T-cell (primary cell): ENCODE measurements around the gene PLEKHF1. TPM values are rescaled to one million over a fixed set of nuclear protein-coding genes. Genes with fewer than 3 reads are reported as not detected.
A peak's percentile ranks its signal among the peaks of the same experiment; 100 is the strongest.
"Not testable (repeated sequence)": the region's sequence is repeated elsewhere in the genome, so short reads cannot be mapped to it uniquely, and the experiment has no call there.

Experiments
- ATAC-seq, 4 experiments: fragments of 200-7000 bp in 3 of 4; fragments of 150-1000 bp in 1 of 4; cut with Tn5 transposase; replicated peaks in 1 of 4; 1 replicate in 3 of 4; 2 replicates in 1 of 4; pipeline ENCODE4 v1.10.0; 2021; ENCODE audit warnings: moderate library complexity in 3 of 4, mild to moderate bottlenecking in 2 of 4, moderate number of reproducible peaks in 1 of 4
- CTCF ChIA-PET, 2 donors: fragments of 300-600 bp; sonication (Branson Sonifier 250); formaldehyde crosslinking; loops; one replicate each; lab custom pipeline; 2022; ENCODE audit warnings: antibody characterized with exemption in 2 of 2; lab: Charles Lee
- POLR2A ChIA-PET, 2 donors: fragments of 300-600 bp; sonication (Branson Sonifier 250); formaldehyde crosslinking; loops; one replicate each; lab custom pipeline; 2022; ENCODE audit warnings: antibody characterized with exemption in 2 of 2; lab: Charles Lee
- DNase-seq, 35 experiments: peaks; one replicate each; pipeline versions ENCODE4 v3.0.0 to v3.0.0-alpha.2; 2013 to 2023
- H3K27ac ChIP-seq: one replicate; pipeline ENCODE4 v1.5.1; 2013; ENCODE audit warnings: low read length
- H3K27me3 ChIP-seq, 2 experiments: replicated peaks in 1 of 2; 1 replicate in 1 of 2; 2 replicates in 1 of 2; pipeline versions ENCODE4 v1.6.1 to v1.7.0; 2013; ENCODE audit warnings: low read length in 1 of 2, mixed read lengths in 1 of 2; ENCODE audit not compliant: control insufficient read depth in 2 of 2, insufficient read depth in 2 of 2; ENCODE audit errors: extremely low read depth in 1 of 2
- H3K36me3 ChIP-seq, 2 donors: 1 replicate in 1 of 2; 2 replicates in 1 of 2; pipeline versions ENCODE4 v1.6.1 to v1.7.0; 2013; ENCODE audit warnings: low read length in 1 of 2; ENCODE audit not compliant: control insufficient read depth in 2 of 2, insufficient read depth in 1 of 2; ENCODE audit errors: extremely low read depth in 1 of 2
- H3K4me1 ChIP-seq, 2 experiments: 1 replicate in 1 of 2; 2 replicates in 1 of 2; pipeline versions ENCODE4 v1.6.1 to v1.7.0; 2013; ENCODE audit warnings: low read length in 2 of 2, mixed read lengths in 1 of 2; ENCODE audit not compliant: insufficient read depth in 2 of 2, control insufficient read depth in 1 of 2; ENCODE audit errors: extremely low read depth in 1 of 2
- H3K4me3 ChIP-seq, 2 donors: 1 replicate in 1 of 2; 2 replicates in 1 of 2; pipeline versions ENCODE4 v1.5.1 to v1.7.0; 2013; ENCODE audit warnings: mild to moderate bottlenecking in 2 of 2, low read length in 1 of 2, moderate library complexity in 1 of 2; ENCODE audit not compliant: control insufficient read depth in 1 of 2; ENCODE audit errors: extremely low read depth in 1 of 2
- H3K9me3 ChIP-seq: 2 replicates; pipeline ENCODE4 v1.7.0; 2013
- H3K27ac Mint-ChIP-seq, 2 donors: one replicate each; pipeline ENCODE4 v1.8.0; 2020 to 2021; ENCODE audit warnings: mild to moderate bottlenecking in 2 of 2, mixed read lengths in 2 of 2
- H3K27me3 Mint-ChIP-seq, 2 donors: one replicate each; pipeline ENCODE4 v1.8.0; 2021 to 2022; ENCODE audit warnings: mixed read lengths in 2 of 2
- H3K36me3 Mint-ChIP-seq: one replicate; pipeline ENCODE4 v1.8.0; 2021; ENCODE audit warnings: mixed read lengths
- H3K4me1 Mint-ChIP-seq, 3 donors: one replicate each; pipeline ENCODE4 v1.8.0; 2020 to 2022; ENCODE audit warnings: mixed read lengths in 3 of 3, mild to moderate bottlenecking in 1 of 3
- H3K4me3 Mint-ChIP-seq, 3 donors: one replicate each; pipeline ENCODE4 v1.8.0; 2020 to 2022; ENCODE audit warnings: mild to moderate bottlenecking in 3 of 3, mixed read lengths in 3 of 3, moderate library complexity in 3 of 3
- H3K9me3 Mint-ChIP-seq, 3 donors: one replicate each; pipeline ENCODE4 v1.8.0; 2020 to 2022; ENCODE audit warnings: mixed read lengths in 3 of 3
- WGBS: methylation state at CpG from one replicate; pipeline ENCODE4 v1.1.5; 2013; ENCODE audit warnings: missing lambda C conversion rate; ENCODE audit not compliant: insufficient coverage; 5-methylcytosine and 5-hydroxymethylcytosine counted together
- total RNA-seq, 35 experiments: library from RNA in 6 of 35; stranded (reverse) in 6 of 35; fragments of 120-200 nt in 1 of 35; gene quantifications; one replicate each; pipeline versions ENCODE4 v1.2.1 to v1.2.4 and lab custom pipeline; 2013 to 2026

The PLEKHF1 gene
- total RNA-seq, 5 donors from 2014 or later (not counting 1 experiment from before 2014, with no cell fraction given) = 13.2 to 42.6 (median 34.5) TPM

GRCh38 chr19:29625186-29625651 is 40.0 kb upstream of the PLEKHF1 start:
- Mint-ChIP-seq H3K27ac (peak overlapping the region; percentile 48 to 72), H3K4me1 (peaks cover 41 to 50% (median 49%) of the 10 kb centered on the region in 3 donors), H3K27me3 (no peaks in the 10 kb centered on the region), H3K36me3 (no peaks in the 10 kb centered on the region), H3K9me3 (no peaks in the 10 kb centered on the region), H3K4me3 (no peak overlapping the region)
- Histone ChIP-seq H3K36me3 (no peaks in the 10 kb centered on the region), H3K4me3 (no peak overlapping the region), H3K27me3 (no peaks in the 10 kb centered on the region), H3K9me3 (no peaks in the 10 kb centered on the region), H3K27ac (peak overlapping the region; percentile 63), H3K4me1 (peaks cover 24 to 56% of the 10 kb centered on the region in 2 experiments)
- ChIA-PET CTCF (no interaction called here), POLR2A (no interaction called here)
- DNase-seq (no peak), ATAC-seq (no peak)
- WGBS = 89% methylated on average over 7 of the region's 9 CpGs

DNA sequence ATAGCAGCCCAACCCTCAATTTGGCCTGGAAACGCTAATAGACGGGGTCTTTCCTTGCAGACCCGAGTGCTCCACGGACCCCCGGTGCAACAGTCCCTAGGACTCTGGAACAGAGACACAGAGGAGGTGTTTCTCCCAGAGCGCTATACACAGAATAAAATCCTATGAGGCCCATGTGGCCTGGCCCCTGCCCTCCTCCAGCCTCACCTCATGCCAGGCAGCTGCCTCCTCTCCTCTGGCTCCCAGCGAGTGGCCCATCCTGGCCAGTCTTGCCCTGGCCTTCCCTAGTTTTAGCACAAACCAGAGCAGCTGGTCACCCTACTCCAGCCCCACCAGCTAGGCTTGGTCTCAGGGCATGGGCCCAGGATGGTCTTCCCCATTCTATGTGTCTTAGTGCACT is 38.9 kb upstream of the PLEKHF1 start:
- peaks cover 30 to 39% (median 37%) of the 10 kb centered on the region in 3 donors for H3K4me1 Mint-ChIP-seq
- Histone ChIP-seq H3K4me3 (no peak overlapping the region), H3K9me3 (no peaks in the 10 kb centered on the region), H3K4me1 (peaks cover 16 to 45% of the 10 kb centered on the region in 2 experiments), H3K36me3 (no peaks in the 10 kb centered on the region), H3K27ac (no peak overlapping the region), H3K27me3 (no peaks in the 10 kb centered on the region)
- POLR2A ChIA-PET = no interaction called here
- DNase-seq = no peak
- no peak overlapping the region for H3K27ac Mint-ChIP-seq
- H3K9me3 Mint-ChIP-seq = no peaks in the 10 kb centered on the region
- no peaks in the 10 kb centered on the region for H3K27me3 Mint-ChIP-seq
- H3K4me3 Mint-ChIP-seq = no peak overlapping the region
- H3K36me3 Mint-ChIP-seq = no peaks in the 10 kb centered on the region
- 92% methylated on average over 7 of the region's 7 CpGs for WGBS
- CTCF ChIA-PET = no interaction called here
- no peak for ATAC-seq

- H3K27me3 ChIP-seq, POLR2A ChIA-PET, H3K27ac ChIP-seq, H3K4me3 Mint-ChIP-seq, H3K4me3 ChIP-seq, ATAC-seq, H3K27me3 Mint-ChIP-seq, H3K27ac Mint-ChIP-seq, H3K36me3 Mint-ChIP-seq, DNase-seq, H3K9me3 Mint-ChIP-seq, CTCF ChIA-PET, H3K9me3 ChIP-seq, H3K36me3 ChIP-seq: not testable (repeated sequence)
- H3K4me1 Mint-ChIP-seq = peaks cover 25 to 34% (median 33%) of the 10 kb centered on the region in 3 donors
- H3K4me1 ChIP-seq = peaks cover 12 to 40% of the 10 kb centered on the region in 2 experiments
- no CpG with 5 or more reads among the region's 9 CpGs for WGBS
Observed at GRCh38 chr19:29626832-29627231, 38.4 kb upstream of the PLEKHF1 start.

DNA sequence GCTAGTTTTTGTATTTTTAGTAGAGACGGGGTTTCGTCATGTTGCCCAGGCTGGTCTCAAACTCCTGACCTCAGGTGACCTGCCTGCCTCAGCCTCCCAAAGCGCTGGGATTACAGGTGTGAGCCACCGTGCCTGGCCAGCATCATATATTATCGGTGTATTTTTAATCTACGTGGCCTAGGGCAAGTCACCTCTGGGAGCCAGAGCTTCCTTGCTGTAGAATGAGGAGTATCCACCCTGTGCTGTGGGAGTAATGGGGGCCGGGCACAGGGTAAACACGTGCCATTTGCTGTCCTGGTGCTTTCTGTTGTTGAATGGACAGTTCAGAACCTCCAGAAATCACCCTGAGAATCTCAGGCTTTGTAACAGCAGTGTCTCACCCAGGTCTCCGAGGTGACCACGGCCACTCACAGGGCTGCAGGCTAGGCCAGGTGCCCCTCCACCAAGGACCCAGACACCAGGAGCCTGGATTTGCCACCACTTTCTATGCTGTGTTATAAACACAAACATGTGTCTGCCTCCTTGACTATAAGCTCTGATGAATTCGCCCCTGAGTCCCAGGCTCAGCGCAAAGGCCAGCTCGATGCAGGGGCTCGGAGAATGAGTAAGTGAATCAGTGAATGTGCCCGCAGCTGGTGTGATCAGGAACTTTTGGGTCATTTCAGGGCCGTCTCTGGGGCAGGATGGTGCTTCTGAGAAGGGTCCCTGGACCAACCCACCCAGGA is 36.4 kb upstream of the PLEKHF1 start:
- no peak for ATAC-seq
- CTCF ChIA-PET = interaction anchor here in 1 of 2 donors (0.7 kb wide), 1 partner anchor 8 kb away, joined by 3 read pairs; no protein-coding TSS in a partner anchor
- Mint-ChIP-seq H3K9me3 (no peaks in the 10 kb centered on the region), H3K4me1 (peaks cover 5 to 14% (median 13%) of the 10 kb centered on the region in 3 donors), H3K4me3 (no peak overlapping the region), H3K36me3 (no peaks in the 10 kb centered on the region), H3K27me3 (no peaks in the 10 kb centered on the region), H3K27ac (no peak overlapping the region)
- Histone ChIP-seq H3K4me3 (no peak overlapping the region), H3K27ac (no peak overlapping the region), H3K27me3 (peaks cover 0 to 5% of the 10 kb centered on the region in 2 experiments), H3K9me3 (no peaks in the 10 kb centered on the region), H3K36me3 (no peaks in the 10 kb centered on the region), H3K4me1 (peaks cover 2 to 20% of the 10 kb centered on the region in 2 experiments)
- POLR2A ChIA-PET = no interaction called here
- DNase-seq = no peak
- WGBS = 93% methylated on average over 14 of the region's 16 CpGs

DNA sequence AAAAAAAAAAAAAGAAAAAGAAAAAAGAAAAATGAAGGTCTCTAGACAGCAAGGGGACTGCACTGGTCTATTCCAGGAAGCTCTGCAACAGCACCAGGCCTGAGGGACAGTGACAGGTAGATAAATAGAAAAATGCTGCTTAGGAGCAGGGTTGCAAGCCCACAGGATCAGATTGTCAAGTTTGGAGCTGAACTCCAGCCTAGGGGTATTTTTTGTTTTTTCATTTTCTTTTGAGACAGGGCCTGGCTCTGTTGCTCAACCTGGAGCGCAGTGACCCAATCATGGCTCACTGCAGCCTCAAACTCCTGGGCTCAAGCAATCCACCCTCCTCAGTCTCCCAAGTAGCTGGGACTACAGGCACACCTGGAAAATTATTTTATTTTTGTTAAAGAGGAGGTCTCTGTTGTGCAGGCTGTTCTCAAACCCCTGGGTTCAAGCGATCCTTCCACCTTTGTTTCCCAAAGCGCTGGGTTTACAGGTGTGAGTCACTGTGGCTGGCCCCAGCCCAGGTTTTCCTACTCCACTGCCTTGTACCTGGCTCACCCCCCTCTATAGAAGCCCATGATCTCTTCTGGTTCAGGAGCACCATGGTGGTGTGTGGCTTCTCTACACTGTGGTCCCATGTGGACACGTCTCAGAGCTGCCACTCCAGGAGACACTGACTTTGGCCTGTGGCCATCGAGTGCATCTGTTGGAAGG is 35.3 kb upstream of the PLEKHF1 start:
- Mint-ChIP-seq H3K27me3 (no peaks in the 10 kb centered on the region), H3K9me3 (no peaks in the 10 kb centered on the region), H3K36me3 (peaks cover 4% of the 10 kb centered on the region), H3K4me3 (no peak overlapping the region), H3K27ac (no peak overlapping the region), H3K4me1 (peaks cover 0 to 3% (median 3%) of the 10 kb centered on the region in 3 donors)
- ChIA-PET POLR2A (no interaction called here), CTCF (no interaction called here)
- Histone ChIP-seq H3K27ac (no peak overlapping the region), H3K4me3 (no peak overlapping the region), H3K36me3 (no peaks in the 10 kb centered on the region), H3K27me3 (peaks cover 0 to 5% of the 10 kb centered on the region in 2 experiments), H3K9me3 (no peaks in the 10 kb centered on the region), H3K4me1 (peaks cover 0 to 9% of the 10 kb centered on the region in 2 experiments)
- 92% methylated on average over 2 of the region's 5 CpGs for WGBS
- ATAC-seq (no peak), DNase-seq (no peak)

- Histone ChIP-seq H3K36me3 (no peaks in the 10 kb centered on the region), H3K9me3 (no peaks in the 10 kb centered on the region), H3K4me3 (no peak overlapping the region), H3K4me1 (peaks cover 0 to 3% of the 10 kb centered on the region in 2 experiments), H3K27me3 (peaks cover 0 to 5% of the 10 kb centered on the region in 2 experiments), H3K27ac (no peak overlapping the region)
- no peak for DNase-seq
- no peaks in the 10 kb centered on the region for H3K9me3 Mint-ChIP-seq
- CTCF ChIA-PET = no interaction called here
- H3K4me3 Mint-ChIP-seq = no peak overlapping the region
- H3K36me3 Mint-ChIP-seq = peaks cover 4% of the 10 kb centered on the region
- H3K27me3 Mint-ChIP-seq = no peaks in the 10 kb centered on the region
- no peak for ATAC-seq
- H3K4me1 Mint-ChIP-seq = no peaks in the 10 kb centered on the region
- no peak overlapping the region for H3K27ac Mint-ChIP-seq
- 88% methylated on average over 2 of the region's 2 CpGs for WGBS
- POLR2A ChIA-PET = no interaction called here
Observed at GRCh38 chr19:29630655-29631054, 34.6 kb upstream of the PLEKHF1 start.
